Mesendoderm (in vitro differentiated cells): Measurements from ENCODE around the gene KRT14.

Source experiments
- DNase-seq: peaks from one replicate; pipeline ENCODE4 v3.0.0; 2013
- H2AK5ac ChIP-seq: 2 replicates; pipeline ENCODE4 v1.6.1; 2013; ENCODE audit warnings: low read length, inconsistent platforms
- H2BK120ac ChIP-seq: 2 replicates; pipeline ENCODE4 v1.6.1; 2013; ENCODE audit warnings: low read depth, mild to moderate bottlenecking, low read length, moderate library complexity, mixed read lengths
- H2BK15ac ChIP-seq: replicated peaks from 2 replicates; pipeline ENCODE4 v1.6.1; 2013; ENCODE audit warnings: low read depth, mild to moderate bottlenecking, moderate library complexity
- H2BK5ac ChIP-seq: 2 replicates; pipeline ENCODE4 v1.6.1; 2013; ENCODE audit warnings: low read length, inconsistent platforms
- H3K18ac ChIP-seq: 2 replicates; pipeline ENCODE4 v1.6.1; 2013; ENCODE audit warnings: mild to moderate bottlenecking, low read length, mixed read lengths
- H3K23ac ChIP-seq: one replicate; pipeline ENCODE4 v1.6.1; 2013; ENCODE audit warnings: low read length
- H3K27ac ChIP-seq: 2 replicates; pipeline ENCODE4 v1.5.1; 2013; ENCODE audit warnings: low read depth, mild to moderate bottlenecking, inconsistent platforms, low read length, moderate library complexity
- H3K27me3 ChIP-seq: 2 replicates; pipeline ENCODE4 v1.6.1; 2013; ENCODE audit warnings: low read length, control low read depth, mild to moderate bottlenecking, inconsistent platforms; ENCODE audit not compliant: insufficient read depth, poor library complexity
- H3K36me3 ChIP-seq: 2 replicates; pipeline ENCODE4 v1.6.1; 2013; ENCODE audit warnings: low read length, inconsistent platforms; ENCODE audit not compliant: control insufficient read depth, insufficient read depth
- H3K4ac ChIP-seq: one replicate; pipeline ENCODE4 v1.6.1; 2013; ENCODE audit warnings: low read depth, mild to moderate bottlenecking, low read length, moderate library complexity
- H3K4me1 ChIP-seq: 2 replicates; pipeline ENCODE4 v1.6.1; 2013; ENCODE audit warnings: low read depth, low read length, inconsistent platforms; ENCODE audit not compliant: control insufficient read depth
- H3K4me2 ChIP-seq: 2 replicates; pipeline ENCODE4 v1.6.1; 2013; ENCODE audit warnings: low read length
- H3K4me3 ChIP-seq: 2 replicates; pipeline ENCODE4 v1.5.1; 2013; ENCODE audit warnings: mild to moderate bottlenecking, low read length
- H3K56ac ChIP-seq: one replicate; pipeline ENCODE4 v1.6.1; 2013; ENCODE audit warnings: low read length
- H3K79me1 ChIP-seq: 2 replicates; pipeline ENCODE4 v1.6.1; 2013; ENCODE audit warnings: low read length, inconsistent platforms
- H3K79me2 ChIP-seq: 2 replicates; pipeline ENCODE4 v1.6.1; 2013; ENCODE audit warnings: mild to moderate bottlenecking, low read length; ENCODE audit not compliant: control insufficient read depth, insufficient read depth
- H3K9ac ChIP-seq: 2 replicates; pipeline ENCODE4 v1.6.1; 2013; ENCODE audit warnings: low read length, inconsistent platforms
- H4K5ac ChIP-seq: one replicate; pipeline ENCODE4 v1.6.1; 2013; ENCODE audit warnings: low read length
- H4K8ac ChIP-seq: one replicate; pipeline ENCODE4 v1.6.1; 2013; ENCODE audit warnings: low read depth, mild to moderate bottlenecking, control low read depth, low read length, moderate library complexity
- WGBS: extraction: QIAGEN DNeasy Blood & Tissue Kit; methylation state at CpG from one replicate; pipeline ENCODE4 v1.1.7; 2013; ENCODE audit warnings: low lambda C conversion rate, missing lambda C conversion rate; ENCODE audit not compliant: insufficient coverage; ENCODE audit errors: extremely low coverage; 5-methylcytosine and 5-hydroxymethylcytosine counted together

The KRT14 gene

DNA sequence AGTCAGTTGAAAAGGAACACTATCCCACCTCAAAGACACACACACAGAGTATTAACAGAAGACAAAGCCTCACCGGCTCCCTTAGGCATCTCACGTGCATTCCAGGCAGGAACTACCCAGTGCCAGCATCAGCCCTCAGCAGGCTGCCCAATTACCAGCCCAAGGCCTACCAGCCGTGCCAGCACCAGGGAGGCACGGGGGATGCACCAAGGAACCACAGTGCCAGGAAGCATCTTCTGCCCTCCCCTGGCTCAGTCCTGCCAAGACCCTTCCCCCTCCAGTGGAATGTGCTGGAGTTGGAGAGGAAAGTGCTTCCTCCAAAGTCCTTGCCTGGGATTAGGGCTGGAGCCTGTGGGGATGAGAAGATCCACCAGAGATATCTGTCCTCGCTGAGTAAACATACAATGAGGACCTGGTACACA lies 47.6 kb downstream of the KRT14 start:
- H3K27me3 ChIP-seq = no peaks in the 10 kb centered on the region
- no peak overlapping the region for H2BK5ac ChIP-seq
- peak; percentile 76 for DNase-seq
- no peak overlapping the region for H2BK120ac ChIP-seq
- H3K23ac ChIP-seq = no peak overlapping the region
- no peak overlapping the region for H3K4me3 ChIP-seq
- no peaks in the 10 kb centered on the region for H3K79me1 ChIP-seq
- no peak overlapping the region for H2BK15ac ChIP-seq
- no peak overlapping the region for H3K4ac ChIP-seq
- no peak overlapping the region for H3K27ac ChIP-seq
- H3K36me3 ChIP-seq = no peaks in the 10 kb centered on the region
- no peak overlapping the region for H3K9ac ChIP-seq
- WGBS = no CpG with 5 or more reads among the region's 5 CpGs
- H4K5ac ChIP-seq = no peak overlapping the region
- peaks cover 23% of the 10 kb centered on the region for H3K4me1 ChIP-seq
- no peak overlapping the region for H4K8ac ChIP-seq
- peak overlapping the region; percentile 27 for H2AK5ac ChIP-seq
- H3K56ac ChIP-seq = no peak overlapping the region
- H3K79me2 ChIP-seq = no peaks in the 10 kb centered on the region
- no peak overlapping the region for H3K18ac ChIP-seq
- H3K4me2 ChIP-seq = no peak overlapping the region

DNA sequence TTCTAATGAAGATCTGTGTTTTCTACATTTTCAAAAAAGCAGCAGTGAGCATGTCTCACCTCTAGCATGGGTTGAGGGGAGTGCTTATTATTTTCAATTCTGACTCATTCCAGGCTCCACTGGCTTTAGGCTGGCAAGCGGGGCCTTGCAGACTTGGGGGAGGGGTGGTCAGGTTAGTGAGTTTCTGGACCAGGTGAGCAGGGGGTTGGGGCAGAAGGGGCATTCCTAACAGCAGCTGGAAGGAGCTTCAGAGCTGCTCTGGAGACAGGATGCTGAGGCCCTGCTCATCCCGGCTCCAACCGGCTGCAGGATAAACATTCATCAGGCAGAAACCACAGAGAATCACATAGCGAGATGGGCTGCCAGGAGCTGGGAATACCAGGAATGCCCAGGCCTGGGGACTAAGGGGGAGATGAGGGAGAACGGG lies 48.1 kb downstream of the KRT14 start:
- Histone ChIP-seq H3K36me3 (no peaks in the 10 kb centered on the region), H2AK5ac (no peak overlapping the region), H3K27ac (no peak overlapping the region), H3K79me2 (no peaks in the 10 kb centered on the region), H2BK15ac (no peak overlapping the region), H2BK5ac (no peak overlapping the region), H3K4me3 (no peak overlapping the region), H4K8ac (no peak overlapping the region), H3K27me3 (no peaks in the 10 kb centered on the region), H3K79me1 (no peaks in the 10 kb centered on the region), H3K4me1 (peaks cover 23% of the 10 kb centered on the region), H2BK120ac (no peak overlapping the region), H3K23ac (no peak overlapping the region), H3K18ac (no peak overlapping the region), H3K9ac (no peak overlapping the region), H4K5ac (no peak overlapping the region), H3K56ac (no peak overlapping the region), H3K4me2 (no peak overlapping the region), H3K4ac (no peak overlapping the region)
- no CpG with 5 or more reads among the region's 5 CpGs for WGBS
- peak; percentile 57 for DNase-seq

DNA sequence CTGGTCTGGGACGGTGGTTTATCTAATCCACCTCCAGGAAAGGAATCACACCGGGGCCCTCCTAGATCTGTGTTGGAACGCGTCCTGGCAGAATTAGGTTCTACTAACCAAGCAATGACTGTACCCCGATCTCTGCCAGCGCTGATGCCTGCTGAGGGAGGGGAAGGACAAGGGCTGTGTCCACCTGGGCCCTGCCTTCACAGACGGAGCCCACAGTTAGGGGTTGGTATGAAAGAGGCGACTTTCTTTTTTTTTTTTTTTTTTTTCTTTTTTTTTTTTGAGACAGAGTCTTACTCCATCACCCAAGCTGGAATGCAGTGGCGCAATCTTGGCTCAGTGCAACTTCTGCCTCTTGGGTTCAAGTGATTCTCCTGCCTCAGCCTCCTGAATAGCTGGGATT lies 48.7 kb downstream of the KRT14 start:
- Histone ChIP-seq H3K79me1 (no peaks in the 10 kb centered on the region), H3K9ac (no peak overlapping the region), H3K4me3 (no peak overlapping the region), H2BK15ac (no peak overlapping the region), H3K27ac (no peak overlapping the region), H3K4ac (peak overlapping the region; percentile 1), H2BK5ac (no peak overlapping the region), H3K4me2 (no peak overlapping the region), H2BK120ac (no peak overlapping the region), H3K79me2 (no peaks in the 10 kb centered on the region), H3K27me3 (no peaks in the 10 kb centered on the region), H3K4me1 (peaks cover 23% of the 10 kb centered on the region), H4K5ac (no peak overlapping the region), H2AK5ac (no peak overlapping the region), H4K8ac (no peak overlapping the region), H3K36me3 (no peaks in the 10 kb centered on the region), H3K18ac (peak overlapping the region; percentile 2), H3K23ac (no peak overlapping the region), H3K56ac (no peak overlapping the region)
- WGBS = no CpG with 5 or more reads among the region's 9 CpGs
- no peak for DNase-seq

DNA sequence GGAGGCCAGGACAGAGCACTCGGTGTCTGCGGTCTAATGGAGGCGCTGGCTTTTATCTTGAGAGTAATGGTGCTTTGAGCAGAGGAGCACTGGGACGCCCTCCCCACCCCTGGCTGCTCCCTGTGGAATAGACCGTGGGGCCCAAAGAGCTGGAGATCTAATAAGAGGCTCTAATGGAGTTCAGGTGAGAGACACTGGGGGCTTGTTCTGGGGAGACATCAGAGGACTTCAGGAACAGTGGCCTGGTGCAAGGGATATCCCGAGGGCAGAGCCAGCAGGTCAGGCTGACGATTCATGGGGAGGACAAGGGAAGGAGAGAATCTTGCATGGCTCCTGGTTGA lies 49.1 kb downstream of the KRT14 start:
- Histone ChIP-seq H2AK5ac (no peak overlapping the region), H3K9ac (no peak overlapping the region), H4K8ac (no peak overlapping the region), H3K4me2 (no peak overlapping the region), H3K36me3 (no peaks in the 10 kb centered on the region), H3K4me3 (no peak overlapping the region), H3K4me1 (peaks cover 23% of the 10 kb centered on the region), H3K27me3 (no peaks in the 10 kb centered on the region), H3K4ac (peak overlapping the region; percentile 61), H3K56ac (peak overlapping the region; percentile 69), H3K27ac (no peak overlapping the region), H2BK15ac (no peak overlapping the region), H2BK120ac (no peak overlapping the region), H2BK5ac (no peak overlapping the region), H3K23ac (no peak overlapping the region), H3K79me1 (no peaks in the 10 kb centered on the region), H3K79me2 (no peaks in the 10 kb centered on the region), H4K5ac (no peak overlapping the region), H3K18ac (peak overlapping the region; percentile 2)
- WGBS = no CpG with 5 or more reads among the region's 7 CpGs
- DNase-seq = no peak

DNA sequence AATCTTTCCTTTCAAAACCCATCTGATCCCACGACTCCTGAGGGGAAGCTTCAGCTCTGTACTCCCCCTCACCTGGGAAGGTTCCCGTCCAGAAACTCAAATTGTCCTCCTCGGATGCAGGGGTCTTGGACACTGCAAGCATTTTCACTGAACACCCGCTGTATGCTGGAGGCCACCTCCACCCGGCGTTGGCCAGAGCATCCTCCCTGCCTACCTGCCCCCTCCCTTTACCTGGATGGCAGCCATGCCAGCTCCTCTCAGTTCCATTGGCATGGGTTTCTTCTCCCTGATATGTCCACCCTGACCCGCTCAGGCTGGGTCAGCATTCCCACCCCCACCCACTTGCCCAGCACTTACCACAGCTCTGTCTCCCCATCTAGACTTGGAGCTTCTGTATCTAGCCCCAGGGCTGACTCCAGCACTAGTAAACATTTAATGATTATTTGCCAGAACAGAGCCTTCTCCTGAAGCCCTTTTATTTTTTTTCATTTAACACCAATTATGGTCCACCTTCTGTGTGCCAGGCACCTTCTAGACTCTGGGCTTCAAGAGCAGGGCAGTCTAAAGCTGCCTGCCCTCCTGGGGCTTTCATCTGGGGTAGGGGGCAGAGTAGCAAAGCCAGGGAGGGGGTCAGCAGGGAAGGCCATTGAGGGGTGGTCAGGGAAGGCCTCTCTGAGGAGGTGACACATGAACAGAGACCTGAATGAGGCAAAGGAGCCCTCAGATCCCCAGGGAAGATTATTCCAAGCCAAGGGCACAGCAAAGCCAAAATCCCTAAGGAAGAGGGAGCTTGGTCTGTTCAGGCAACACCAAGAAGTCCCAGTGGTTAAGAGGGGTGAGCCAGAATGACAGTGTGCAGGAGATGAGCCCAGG lies 49.7 kb downstream of the KRT14 start:
- no peak for DNase-seq
- Histone ChIP-seq H2BK120ac (no peak overlapping the region), H3K18ac (peak overlapping the region; percentile 2), H3K27ac (no peak overlapping the region), H3K79me2 (no peaks in the 10 kb centered on the region), H2BK5ac (peak overlapping the region; percentile 54), H2BK15ac (no peak overlapping the region), H4K8ac (no peak overlapping the region), H3K4me2 (no peak overlapping the region), H3K36me3 (no peaks in the 10 kb centered on the region), H3K9ac (no peak overlapping the region), H3K23ac (no peak overlapping the region), H3K27me3 (no peaks in the 10 kb centered on the region), H4K5ac (no peak overlapping the region), H3K4me1 (peaks cover 23% of the 10 kb centered on the region), H3K56ac (peak overlapping the region; percentile 69), H3K79me1 (no peaks in the 10 kb centered on the region), H2AK5ac (peak overlapping the region; percentile 37), H3K4ac (peak overlapping the region; percentile 61), H3K4me3 (no peak overlapping the region)
- no CpG with 5 or more reads among the region's 7 CpGs for WGBS
